Vagina (tissue), 2 donors: ENCODE results near the gene MYPOP.

Experiments
- CTCF ChIP-seq, 3 experiments: fragments of 450-650 bp in 2 of 3; fragments of 200-600 bp in 1 of 3; sonication (generic) in 1 of 3; IDR thresholded peaks; one replicate each; pipeline ENCODE4 v1.5.1; 2017 to 2019; ENCODE audit warnings: antibody characterized with exemption in 3 of 3, mild to moderate bottlenecking in 2 of 3, moderate library complexity in 2 of 3
- POLR2A ChIP-seq, 2 donors: fragments of 450-650 bp; IDR thresholded peaks; one replicate each; pipeline ENCODE4 v1.6.1; 2017; ENCODE audit warnings: antibody characterized with exemption in 2 of 2, mild to moderate bottlenecking in 2 of 2, moderate library complexity in 2 of 2
- POLR2AphosphoS5 ChIP-seq, 2 donors: sonication (generic); formaldehyde crosslinking; IDR thresholded peaks; one replicate each; pipeline ENCODE4 v1.9.0; 2017; ENCODE audit warnings: antibody characterized with exemption in 2 of 2, mild to moderate bottlenecking in 2 of 2, low read depth in 1 of 2; ENCODE audit not compliant: insufficient read depth in 1 of 2

DNA sequence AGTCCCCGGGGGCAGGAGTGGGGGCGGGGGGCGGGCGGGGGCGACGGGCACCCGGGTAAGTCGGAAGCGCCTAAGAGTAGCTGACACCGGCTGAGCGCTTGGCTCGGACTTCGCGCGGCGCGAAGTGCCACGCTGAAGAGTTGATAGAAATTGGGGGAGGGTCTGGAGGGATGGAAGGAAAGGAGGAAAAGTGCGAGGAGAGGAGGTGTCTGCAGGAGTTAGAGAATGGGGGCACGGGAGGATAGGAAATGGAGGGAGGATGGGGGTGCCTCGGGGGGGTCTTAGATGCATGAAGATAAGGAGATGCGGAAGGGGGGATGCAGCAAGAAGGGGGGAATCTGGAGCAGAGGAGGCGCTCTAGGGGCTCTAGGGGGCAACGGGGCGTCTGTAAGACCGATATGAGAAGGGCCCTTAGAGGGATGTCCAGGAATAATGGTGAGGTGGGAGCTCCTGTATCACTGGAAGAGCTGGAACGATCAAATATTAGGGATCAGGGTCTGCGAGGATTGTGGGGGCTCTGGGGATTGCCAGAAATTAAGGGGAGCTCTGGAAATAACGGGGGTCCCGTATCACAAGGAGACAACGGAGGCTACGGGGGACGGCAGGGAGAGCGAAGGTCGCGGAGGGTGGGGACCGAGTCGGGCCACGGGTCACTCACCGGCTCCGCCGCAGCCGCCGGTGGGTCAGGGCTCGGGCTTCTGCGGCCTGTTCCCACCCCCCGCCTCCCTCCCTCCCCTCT is at the start of gene MYPOP:
- no peak for TF ChIP-seq POLR2A (IDR thresholded peaks at IDR 0.05)
- no peak for TF ChIP-seq CTCF (IDR thresholded peaks at IDR 0.05)
- no peak for TF ChIP-seq POLR2AphosphoS5 (IDR thresholded peaks at IDR 0.05; ENCODE audit: insufficient read depth in 1 of 2, low read depth in 1 of 2)
